Measurements from ENCODE around the gene LRP1B. TPM values are rescaled to one million over a fixed set of nuclear protein-coding genes. Genes with fewer than 3 reads are reported as not detected.

The LRP1B gene
- total and polyA plus RNA-seq, 8 donors = 0.03 to 1.6 (median 0.84) TPM

- Histone ChIP-seq H3K4me1 (no peaks in the 10 kb centered on the region), H3K36me3 (no peaks in the 10 kb centered on the region), H3K4me3 (no peak overlapping the region), H3K9me3 (no peaks in the 10 kb centered on the region), H3K27ac (no peak overlapping the region), H3K27me3 (no peaks in the 10 kb centered on the region)
- no peak for ATAC-seq
- DNase-seq = no peak
- TF ChIP-seq CTCF (IDR thresholded peaks at IDR 0.05) = no peak
- intact Hi-C loops (cut with DNase I) = no loop called here
These were observed 85.2 kb downstream of the LRP1B start for GRCh38 chr2:142045641-142046040.

- Histone ChIP-seq H3K4me3 (no peak overlapping the region), H3K4me1 (no peaks in the 10 kb centered on the region), H3K27ac (no peak overlapping the region), H3K27me3 (no peaks in the 10 kb centered on the region), H3K9me3 (no peaks in the 10 kb centered on the region), H3K36me3 (no peaks in the 10 kb centered on the region)
- no peak for TF ChIP-seq CTCF (IDR thresholded peaks at IDR 0.05)
- intact Hi-C loops (cut with DNase I) = no loop called here
- DNase-seq = no peak
- ATAC-seq = no peak
These were observed 86.6 kb downstream of the LRP1B start for GRCh38 chr2:142044197-142044596.

DNA sequence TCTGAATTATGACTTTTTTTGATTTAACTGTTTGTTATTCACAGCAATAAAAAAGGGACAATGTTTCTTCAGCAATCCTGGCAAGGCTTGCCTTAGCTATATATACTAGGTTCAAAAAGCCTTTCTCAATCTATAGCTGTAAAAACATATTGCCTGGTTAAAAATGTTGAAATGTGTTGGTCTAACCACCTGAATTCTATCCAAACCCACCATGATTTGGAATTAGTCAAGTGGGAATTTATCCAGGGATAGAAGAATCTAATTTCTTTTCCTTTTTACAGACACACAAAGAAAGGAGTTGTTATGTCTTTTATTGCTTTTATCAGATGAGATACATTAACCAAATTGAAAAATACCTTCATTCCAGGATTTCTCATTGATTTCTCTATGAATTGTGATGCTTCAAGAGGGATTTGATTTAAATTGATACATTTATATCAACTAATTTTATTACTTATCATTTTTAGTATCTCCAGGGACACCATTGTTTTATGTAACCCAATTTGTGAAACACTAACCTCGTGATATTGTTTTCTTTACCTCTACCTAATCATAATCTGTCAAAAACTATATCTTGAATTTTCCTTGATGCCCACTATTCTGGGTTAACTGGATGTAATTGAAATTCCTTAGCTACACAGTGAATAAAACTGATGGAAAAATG, 88.1 kb downstream of the LRP1B start:
- Histone ChIP-seq H3K4me3 (no peak overlapping the region), H3K27ac (no peak overlapping the region), H3K36me3 (no peaks in the 10 kb centered on the region), H3K4me1 (no peaks in the 10 kb centered on the region), H3K27me3 (no peaks in the 10 kb centered on the region), H3K9me3 (no peaks in the 10 kb centered on the region)
- ATAC-seq = no peak
- TF ChIP-seq CTCF (IDR thresholded peaks at IDR 0.05) = no peak
- no peak for DNase-seq
- intact Hi-C loops (cut with DNase I) = no loop called here

- no peak overlapping the region for H3K27ac ChIP-seq
- DNase-seq = no peak
- H3K27me3 ChIP-seq = no peaks in the 10 kb centered on the region
- no peak for ATAC-seq
- H3K4me3 ChIP-seq = no peak overlapping the region
- TF ChIP-seq CTCF (IDR thresholded peaks at IDR 0.05) = no peak
- no peaks in the 10 kb centered on the region for H3K9me3 ChIP-seq
- no peaks in the 10 kb centered on the region for H3K36me3 ChIP-seq
- no peaks in the 10 kb centered on the region for H3K4me1 ChIP-seq
- intact Hi-C loops (cut with DNase I) = no loop called here
These were observed 88.8 kb downstream of the LRP1B start for GRCh38 chr2:142041996-142042395.

DNA sequence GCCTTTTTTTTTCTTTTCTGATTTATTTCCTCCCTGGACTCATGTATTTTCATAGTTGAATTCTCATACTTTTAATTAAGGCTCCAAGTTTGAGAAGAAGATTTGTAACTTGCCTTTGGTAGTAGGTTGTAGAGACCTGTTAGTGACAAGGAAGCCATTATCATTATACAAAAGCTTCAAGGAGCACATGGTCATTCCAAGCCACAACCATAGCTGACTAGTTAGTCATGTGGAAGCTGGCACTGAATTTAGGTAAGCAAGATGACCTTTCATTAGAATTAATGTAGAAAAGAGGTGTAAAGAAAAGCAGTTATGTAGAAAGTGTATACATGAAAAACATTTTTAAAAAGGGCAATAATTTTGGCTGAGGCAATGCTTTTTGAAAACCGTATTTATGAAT, 89.7 kb downstream of the LRP1B start:
- H3K9me3 ChIP-seq = no peaks in the 10 kb centered on the region
- DNase-seq (no peak), ATAC-seq (no peak)
- intact Hi-C loops (cut with DNase I) = no loop called here
- H3K27ac ChIP-seq = no peak overlapping the region
- H3K4me1 ChIP-seq = no peaks in the 10 kb centered on the region
- no peak overlapping the region for H3K4me3 ChIP-seq
- H3K27me3 ChIP-seq = no peaks in the 10 kb centered on the region
- H3K36me3 ChIP-seq = no peaks in the 10 kb centered on the region
- no peak for TF ChIP-seq CTCF (IDR thresholded peaks at IDR 0.05)

All from left lung (tissue), 10 donors.